Measurements from ENCODE around the gene APOC4. TPM values are rescaled to one million over a fixed set of nuclear protein-coding genes. Genes with fewer than 3 reads are reported as not detected.
"Not testable (repeated sequence)": the region's sequence is repeated elsewhere in the genome, so short reads cannot be mapped to it uniquely, and the experiment has no call there.

APOC4 gene
- total RNA-seq, 1 experiment from 2014 or later: not detected

DNA sequence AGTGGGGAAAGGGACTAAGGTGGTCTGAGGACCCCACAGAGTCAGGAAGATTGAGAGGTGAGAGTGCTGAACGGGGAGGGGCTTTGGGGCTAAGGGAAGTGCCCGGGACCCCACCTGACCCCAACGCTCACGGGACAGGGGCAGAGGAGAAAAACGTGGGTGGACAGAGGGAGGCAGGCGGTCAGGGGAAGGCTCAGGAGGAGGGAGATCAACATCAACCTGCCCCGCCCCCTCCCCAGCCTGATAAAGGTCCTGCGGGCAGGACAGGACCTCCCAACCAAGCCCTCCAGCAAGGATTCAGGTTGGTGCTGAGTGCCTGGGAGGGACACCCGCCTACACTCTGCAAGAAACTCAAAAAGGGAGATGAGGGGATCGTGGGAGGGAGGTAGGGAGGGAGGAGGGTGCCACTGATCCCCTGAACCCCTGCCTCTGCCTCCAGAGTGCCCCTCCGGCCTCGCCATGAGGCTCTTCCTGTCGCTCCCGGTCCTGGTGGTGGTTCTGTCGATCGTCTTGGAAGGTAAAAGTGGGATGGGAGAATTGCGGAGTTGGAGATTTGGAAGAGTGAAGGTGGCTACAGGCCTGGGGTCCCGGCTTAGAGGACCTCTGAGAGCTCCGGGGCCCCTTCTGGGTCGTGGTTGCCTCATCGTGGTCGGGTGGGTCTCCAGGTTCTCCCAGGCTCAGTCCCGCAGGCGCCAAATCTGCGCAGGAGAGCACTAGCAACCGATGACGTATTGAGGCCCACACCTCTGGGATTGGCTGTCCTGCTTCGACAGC lies 27.4 kb upstream of the APOC4 start, which contains the start of gene APOC1:
Gene APOC1, plus strand, starts transcription at position 176 of the 774 bp plus-strand sequence. Its CDS starts 284 bp downstream, at position 460.
- DNase-seq (ENCODE audit: low read depth): peak; percentile 80

DNA sequence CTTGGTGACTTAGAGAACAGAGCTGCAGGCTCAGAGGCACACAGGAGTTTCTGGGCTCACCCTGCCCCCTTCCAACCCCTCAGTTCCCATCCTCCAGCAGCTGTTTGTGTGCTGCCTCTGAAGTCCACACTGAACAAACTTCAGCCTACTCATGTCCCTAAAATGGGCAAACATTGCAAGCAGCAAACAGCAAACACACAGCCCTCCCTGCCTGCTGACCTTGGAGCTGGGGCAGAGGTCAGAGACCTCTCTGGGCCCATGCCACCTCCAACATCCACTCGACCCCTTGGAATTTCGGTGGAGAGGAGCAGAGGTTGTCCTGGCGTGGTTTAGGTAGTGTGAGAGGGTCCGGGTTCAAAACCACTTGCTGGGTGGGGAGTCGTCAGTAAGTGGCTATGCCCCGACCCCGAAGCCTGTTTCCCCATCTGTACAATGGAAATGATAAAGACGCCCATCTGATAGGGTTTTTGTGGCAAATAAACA lies 17.8 kb upstream of the APOC4 start:
- DNase-seq (ENCODE audit: low read depth): no peak

DNA sequence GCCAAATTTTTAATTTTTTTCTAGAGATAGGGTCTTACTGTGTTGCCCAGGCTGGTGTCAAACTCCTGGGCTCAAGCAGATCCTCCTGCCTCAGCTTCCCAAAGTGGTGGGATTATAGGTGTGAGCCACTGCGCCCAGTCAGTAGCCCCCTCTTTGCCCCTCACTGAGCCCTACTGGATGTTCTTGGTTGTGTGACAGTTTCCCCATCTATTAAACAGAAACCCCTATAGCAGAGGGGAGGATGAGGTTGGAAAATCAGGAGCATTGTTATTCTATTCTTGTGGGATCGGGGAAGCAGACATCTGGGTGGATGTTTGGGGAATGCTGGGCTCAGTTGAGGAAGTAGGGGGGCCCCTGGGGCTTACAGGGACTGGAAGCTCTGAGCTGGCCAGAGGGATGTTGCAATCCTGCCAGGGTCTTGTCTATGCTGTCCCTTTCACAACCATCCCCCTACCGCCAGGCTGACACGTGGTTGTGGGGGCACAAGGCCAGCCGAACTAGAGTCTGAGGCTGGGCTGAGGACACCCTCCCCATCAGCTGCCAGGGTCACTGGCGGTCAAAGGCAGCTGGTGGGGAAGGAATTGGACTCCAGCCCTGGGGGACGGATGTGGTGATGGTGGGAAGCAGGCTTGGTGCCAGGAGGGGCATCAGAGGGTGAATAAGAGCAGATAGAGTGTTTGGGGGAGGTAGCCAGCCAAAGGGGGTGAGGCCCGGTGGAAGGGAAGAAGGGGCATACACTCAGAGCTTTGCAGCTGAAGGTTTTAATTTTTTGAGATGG lies 16.7 kb upstream of the APOC4 start:
- peak; percentile 56 for DNase-seq (ENCODE audit: low read depth)

DNA sequence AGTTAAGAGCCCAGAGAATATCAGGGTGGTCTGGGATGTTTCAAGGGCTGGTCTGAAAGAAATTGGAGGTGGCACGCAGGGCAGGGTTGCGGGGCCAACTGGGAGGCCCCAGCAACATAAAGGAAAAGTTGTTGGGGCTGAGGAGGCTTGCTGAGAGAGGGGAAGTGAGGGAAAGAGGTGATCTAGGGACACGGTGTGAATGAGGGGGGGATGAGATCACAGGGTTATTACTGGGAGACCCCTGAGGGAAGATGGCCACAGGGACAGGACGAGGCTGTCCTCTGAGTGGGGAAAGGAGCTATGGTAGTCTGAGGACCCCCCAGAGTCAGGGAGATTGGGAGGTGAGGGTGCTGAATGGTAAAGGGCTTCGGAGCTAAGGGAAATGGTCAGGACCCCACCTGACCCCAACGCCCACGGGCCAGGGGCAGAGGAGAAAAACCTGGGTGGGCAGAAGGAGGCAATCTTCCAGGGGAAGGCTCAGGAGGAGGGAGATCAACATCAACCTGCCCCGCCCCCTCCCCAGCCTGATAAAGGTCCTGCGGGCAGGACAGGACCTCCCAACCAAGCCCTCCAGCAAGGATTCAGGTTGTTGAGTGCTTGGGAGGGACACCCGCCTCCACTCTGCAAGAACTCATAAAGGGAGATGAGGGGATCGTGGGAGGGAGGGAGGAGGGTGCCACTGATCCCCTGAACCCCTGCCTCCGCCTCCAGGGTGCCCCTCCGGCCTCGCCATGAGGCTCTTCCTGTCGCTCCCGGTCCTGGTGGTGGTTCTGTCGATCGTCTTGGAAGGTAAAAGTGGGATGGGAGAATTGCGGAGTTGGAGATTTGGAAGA lies 15.6 kb upstream of the APOC4 start:
- not testable (repeated sequence) for DNase-seq (ENCODE audit: low read depth)

DNA sequence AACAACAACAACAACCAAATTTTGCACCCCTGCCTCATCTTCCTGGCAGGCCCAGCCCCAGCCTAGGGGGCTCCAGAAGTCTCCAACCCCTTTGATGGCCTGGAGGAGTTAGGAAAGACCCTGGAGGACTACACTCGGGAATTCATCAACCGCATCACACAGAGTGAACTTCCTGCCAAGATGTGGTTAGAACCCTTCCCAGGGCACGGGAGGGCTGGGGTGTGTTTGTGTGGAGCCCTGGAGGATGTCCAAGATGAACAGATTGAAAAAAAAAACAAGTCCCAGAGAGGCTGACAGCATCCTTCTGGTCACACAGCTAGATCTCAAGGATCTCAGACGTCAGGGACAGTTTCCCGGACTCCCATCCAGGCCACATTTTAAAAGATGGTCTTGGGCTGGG lies 14.3 kb upstream of the APOC4 start:
- peak; percentile 61 for DNase-seq (ENCODE audit: low read depth)

DNA sequence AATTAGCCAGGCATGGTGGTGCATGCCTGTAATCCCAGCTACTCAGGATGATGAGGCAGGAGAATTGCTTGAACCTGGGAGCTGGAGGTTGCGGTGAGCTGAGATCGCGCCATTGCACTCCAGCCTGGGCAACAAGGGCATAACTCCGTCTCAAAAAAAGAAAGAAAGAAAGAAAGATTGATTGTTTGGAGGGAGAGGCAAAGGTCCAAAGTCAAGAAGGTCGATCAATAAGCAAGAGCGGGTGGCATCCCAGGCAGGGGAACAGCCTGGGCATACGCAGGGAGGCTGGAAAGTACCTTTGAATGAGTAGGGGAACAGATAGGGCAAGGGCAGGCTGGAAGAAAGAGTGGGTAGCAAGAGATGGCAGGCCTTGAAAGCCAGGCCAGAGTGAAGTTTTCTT lies 11.9 kb upstream of the APOC4 start:
- no peak for DNase-seq (ENCODE audit: low read depth)

DNA sequence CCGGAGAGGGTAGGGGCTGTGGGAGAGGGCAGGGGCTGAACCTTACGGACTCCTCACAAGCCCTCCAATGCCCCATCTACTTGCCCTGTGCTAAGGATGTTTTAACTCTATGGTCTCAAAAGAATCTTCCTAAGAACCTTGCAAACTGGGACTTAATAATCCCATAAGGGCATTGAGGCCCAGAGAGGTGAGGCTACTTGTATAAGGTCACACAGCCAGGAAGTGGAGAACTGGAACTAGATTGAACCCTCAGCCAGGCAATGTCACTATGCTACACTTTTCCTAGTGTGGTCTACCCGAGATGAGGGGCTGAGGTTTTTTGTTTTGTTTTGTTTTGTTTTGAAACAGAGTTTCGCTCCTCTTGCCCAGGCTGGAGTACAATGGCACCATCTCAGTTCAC lies 10.5 kb upstream of the APOC4 start:
- DNase-seq (ENCODE audit: low read depth): no peak

DNA sequence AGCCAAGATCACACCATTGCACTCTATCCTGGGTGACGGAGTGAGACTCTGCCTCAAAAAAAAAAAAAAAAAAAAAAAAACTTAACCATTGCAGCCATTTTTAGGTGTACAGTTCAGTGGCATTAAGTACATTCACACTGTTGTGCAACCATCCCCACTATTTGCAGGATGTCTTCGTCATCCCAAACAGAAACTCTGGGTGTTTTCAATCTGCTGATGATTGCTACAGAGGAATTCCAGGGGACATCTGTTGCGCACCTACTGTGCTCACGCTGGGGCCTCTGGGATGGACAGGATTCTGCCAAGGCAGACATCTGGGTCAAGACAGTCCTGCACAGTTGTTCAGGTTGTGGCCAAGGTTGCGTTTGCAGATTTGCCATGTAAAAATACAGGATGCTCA lies 2.4 kb upstream of the APOC4 start:
- no peak for DNase-seq (ENCODE audit: low read depth)

DNA sequence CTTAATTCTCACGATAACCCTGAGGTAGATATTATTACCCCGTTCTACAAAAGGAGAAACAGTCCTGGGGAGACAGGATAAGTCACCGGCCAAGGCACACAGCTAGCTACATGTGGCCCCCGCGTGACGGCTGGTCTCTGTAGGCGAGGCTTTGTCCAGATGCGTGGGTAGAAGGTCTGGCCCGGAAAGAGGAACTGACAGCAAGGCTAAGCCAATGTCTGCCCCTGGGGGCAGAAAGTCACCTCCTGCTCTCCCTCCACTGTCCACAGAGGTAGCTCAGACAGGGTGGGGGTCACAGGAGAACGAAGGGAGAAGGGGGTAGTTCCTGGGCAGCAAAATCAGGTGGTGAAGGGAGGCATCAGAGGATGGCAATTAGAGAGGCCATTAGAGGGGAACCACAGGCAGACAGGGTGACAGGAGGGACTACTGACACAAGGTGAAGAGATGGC lies 1.8 kb downstream of the APOC4 start:
- DNase-seq (ENCODE audit: low read depth): no peak

DNA sequence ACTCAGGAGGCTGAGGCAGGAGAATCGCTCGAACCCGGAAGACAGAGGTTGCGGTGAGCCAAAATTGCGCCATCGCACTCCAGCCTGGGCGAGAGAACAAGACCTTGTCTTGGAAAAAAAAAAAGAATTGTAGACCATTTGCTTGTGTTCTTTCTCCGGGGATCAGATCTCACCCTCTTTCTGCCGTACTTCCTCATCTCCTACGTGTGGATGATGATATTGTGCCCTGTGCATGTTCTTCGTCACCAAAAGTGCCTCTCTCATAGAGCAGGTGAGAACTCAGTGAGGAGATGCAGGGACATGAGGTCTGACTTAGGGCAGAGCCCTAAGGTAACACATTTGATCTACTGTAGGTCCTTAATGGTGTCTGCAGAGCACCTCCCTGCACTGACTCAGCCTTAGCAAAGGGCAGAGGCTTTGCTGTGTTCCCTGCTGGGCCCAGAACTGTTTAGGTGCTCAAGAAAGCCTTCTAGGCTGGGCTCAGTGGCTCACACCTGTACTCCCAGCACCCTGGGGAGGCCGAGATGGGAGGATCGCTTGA lies 5.1 kb downstream of the APOC4 start:
- DNase-seq (ENCODE audit: low read depth): no peak

DNA sequence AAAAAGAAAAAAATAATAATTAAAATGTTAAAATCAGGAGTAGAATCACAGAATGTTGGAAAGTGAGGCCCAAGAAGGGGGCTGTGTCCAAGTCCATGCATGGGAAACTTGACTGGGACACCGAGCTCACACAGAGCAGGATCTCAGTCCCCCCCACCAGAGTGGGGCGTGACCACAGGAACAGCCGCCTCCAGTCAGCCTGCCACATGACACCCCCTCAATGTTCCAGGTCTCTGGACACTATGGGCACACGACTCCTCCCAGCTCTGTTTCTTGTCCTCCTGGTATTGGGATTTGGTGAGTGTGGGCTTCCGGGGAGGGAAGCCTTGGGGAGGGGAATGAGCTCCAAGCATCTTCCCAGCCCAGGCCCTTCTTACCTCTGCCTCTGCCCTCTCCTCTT lies 6.2 kb downstream of the APOC4 start:
- DNase-seq (ENCODE audit: low read depth): no peak

DNA sequence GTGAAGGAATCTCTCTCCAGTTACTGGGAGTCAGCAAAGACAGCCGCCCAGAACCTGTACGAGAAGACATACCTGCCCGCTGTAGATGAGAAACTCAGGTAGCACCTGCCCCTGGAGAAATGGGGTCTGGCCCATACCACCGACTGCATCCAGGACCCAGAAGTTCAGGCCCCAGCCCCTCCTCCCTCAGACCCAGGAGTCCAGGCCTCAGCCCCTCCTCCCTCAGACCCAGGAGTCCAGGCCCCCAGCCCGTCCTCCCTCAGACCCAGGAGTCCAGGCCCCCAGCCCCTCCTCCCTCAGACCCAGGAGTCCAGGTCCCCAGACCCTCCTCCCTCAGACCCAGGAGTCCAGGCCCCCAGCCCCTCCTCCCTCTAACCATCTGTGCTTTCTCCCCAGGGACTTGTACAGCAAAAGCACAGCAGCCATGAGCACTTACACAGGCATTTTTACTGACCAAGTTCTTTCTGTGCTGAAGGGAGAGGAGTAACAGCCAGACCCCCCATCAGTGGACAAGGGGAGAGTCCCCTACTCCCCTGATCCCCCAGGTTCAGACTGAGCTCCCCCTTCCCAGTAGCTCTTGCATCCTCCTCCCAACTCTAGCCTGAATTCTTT lies 6.8 kb downstream of the APOC4 start:
- no peak for DNase-seq (ENCODE audit: low read depth)

DNA sequence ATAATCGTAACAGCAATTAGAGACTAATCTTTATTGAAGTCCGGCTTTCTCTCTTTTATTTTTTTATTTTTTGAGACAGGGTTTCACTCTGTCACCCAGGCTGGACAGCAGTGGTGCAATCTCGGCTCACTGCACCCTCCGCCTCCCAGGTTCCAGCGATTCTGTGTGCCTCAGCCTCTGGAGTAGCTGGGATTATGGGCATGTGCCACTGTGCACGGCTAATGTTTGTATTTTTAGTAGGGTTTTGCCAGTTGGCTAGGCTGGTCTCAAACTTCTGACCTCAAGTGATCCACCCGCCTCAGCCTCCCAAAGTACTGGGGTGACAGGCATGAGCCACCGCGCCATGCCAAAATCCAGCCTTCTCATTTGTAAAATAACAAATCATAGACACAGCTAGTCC lies 7.5 kb downstream of the APOC4 start:
- no peak for DNase-seq (ENCODE audit: low read depth)

DNA sequence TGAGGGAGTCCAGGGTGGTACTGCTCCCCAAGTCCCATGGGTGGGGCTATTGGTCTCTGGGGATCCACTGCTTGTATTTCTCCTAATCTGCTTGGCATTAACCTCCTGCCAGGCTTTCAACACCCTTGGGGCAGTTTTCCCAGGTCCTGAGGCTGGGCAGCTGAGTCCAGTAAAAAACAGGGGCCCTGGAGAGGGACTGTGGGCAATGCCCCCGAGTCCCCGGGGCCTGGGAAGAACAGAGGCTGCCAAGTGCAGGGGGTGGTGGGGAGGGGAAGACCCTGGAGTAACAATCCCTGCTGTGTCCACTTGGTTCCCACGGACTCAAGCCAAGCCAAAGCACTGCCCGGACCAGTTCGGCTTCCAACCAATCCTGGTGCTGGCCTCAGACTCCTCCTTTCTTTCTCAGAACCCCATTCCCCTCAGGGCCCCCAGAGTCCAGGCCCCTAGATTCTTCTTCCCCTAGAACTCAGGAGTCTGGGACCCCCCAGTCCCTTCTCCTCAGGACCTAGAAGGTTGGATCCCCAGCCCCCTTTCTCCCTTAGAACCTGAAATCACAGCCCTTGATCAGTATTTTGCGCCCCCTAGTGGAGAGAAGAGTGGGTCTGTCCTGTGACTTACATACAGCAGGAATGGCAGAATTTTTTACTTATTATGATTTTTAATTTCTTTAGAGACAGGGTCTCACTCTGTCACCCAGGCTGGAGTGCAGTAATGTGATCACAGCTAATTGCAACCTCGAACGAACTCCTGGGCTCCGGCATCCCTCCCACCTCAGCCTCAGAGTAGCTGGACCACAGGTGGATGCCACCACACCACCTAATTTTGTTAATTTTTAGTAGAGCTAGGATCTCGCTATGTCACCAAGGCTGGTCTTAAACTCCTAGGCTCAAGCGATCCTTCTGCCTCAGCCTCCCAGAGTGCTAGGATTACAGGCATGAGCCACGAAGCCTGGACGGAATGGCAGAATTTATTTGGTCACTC lies 9.4 kb downstream of the APOC4 start:
- DNase-seq (ENCODE audit: low read depth): peak; percentile 40

DNA sequence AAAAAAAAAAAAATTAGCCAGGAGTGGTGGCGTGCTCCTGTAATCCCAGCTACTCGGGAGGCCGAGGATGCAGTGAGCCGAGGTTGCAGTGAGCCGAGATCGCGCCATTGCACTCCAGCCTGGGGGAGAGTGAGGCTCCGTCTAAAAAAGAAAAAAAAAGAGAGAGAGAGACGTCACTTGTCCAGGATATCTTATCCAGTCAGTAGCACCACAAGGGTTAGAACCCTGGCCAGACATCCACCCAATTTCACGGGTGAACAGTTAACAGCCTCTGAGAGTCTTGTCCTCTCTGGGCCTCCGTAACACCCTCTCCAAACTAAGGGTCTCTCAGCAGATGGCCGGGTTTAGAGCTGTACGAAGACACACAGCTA lies 12.2 kb downstream of the APOC4 start:
- no peak for DNase-seq (ENCODE audit: low read depth)

DNA sequence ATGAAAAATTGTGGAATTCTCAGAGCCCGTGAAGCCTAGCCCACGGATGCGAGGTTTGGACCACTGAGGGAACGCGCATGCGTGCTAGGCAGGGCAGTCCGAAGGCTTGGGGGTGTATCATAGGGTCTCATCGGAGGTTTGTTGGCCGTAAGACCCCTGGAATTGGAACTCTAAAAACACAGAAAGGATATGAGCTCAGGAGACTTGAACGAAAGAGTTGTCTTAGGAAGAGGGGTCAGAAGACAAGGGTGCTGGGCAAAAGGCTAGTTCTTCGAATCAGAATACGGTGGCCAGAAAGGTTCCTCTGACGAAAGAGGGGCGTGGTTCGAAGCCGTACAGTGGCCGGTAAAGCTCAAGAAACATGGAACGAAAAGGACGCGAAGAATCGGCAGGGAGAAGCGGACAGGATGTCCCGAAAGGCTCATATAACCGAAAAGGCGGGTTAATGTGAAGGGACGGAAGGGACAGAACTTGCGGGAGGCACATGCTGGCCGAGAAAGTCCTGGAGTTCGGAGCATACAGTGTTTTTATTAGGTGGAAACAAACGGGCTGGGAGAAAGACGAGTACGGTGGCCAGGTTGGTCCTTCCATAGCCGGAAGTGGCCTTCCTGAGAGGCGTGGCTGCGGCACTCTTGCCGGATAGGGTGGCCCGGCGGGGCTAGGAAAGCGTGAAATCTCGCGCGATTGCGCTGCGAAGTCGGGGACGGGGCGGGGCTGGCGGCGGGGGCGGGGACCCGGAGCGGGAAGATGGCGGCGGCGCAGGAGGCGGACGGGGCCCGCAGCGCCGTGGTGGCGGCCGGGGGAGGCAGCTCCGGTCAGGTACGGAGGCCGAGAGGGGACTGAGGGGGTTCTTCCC lies 12.8 kb downstream of the APOC4 start, which contains the start of gene CLPTM1:
Gene CLPTM1, plus strand, starts transcription at position 732 of the 856 bp plus-strand sequence. Its CDS starts 16 bp downstream, at position 748.
- DNase-seq (ENCODE audit: low read depth): peak; percentile 84

DNA sequence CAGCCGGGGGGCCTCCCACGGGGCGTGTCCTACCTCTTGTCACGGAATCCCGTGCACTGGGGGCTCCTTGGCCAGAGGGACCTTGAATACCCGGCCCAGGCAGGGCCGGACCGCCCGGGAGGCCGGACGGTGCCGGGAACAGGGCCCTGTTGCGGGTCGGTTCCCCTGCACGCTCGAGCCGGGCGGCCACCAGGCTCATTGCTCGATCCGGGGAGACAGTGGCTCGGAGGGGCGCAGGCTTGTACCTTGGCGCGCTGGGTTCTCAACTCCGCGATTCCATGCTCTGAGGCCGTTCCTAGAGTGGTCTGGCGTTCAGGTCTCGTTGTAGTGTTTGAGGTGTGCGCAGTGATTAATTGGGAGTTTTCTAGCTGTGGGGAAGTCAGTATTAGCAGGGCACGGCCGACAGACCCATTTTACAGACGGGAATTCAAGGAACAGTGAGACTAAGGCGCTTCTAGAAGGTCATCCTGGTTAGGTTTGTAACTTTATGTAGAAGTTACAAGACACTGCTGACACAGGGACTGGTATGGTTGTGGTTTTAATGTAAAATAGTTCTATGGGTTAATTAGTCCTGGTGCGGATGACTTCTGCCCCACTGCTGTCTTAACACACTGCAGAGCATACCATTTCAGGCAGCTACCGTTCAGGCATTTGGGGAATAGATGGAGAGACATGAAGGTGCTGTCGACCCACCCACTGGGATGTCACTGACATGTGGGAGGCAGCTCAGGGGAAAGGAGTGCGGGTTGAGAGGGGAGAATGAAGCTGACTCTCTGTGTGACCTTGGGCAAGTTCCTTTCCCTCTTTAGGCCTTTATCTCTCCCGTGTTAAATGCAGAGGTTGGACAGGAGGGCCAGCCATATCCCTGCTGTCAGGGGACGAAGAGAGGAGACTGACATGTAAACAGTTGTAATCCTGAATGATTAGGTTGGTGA lies 13.7 kb downstream of the APOC4 start:
- no peak for DNase-seq (ENCODE audit: low read depth)

Measured in HT1080 (cell line).